ENCODE measurements around the gene ANAPC16.

The ANAPC16 gene

GRCh38 chr10:72258617-72259016, 42.8 kb downstream of the ANAPC16 start:
- no peaks in the 10 kb centered on the region for H3K27me3 ChIP-seq (ENCODE audit: insufficient read depth, poor library complexity, severe bottlenecking)
- no peak for DNase-seq (ENCODE audit: low read depth in 1 of 2, low spot score in 1 of 2)
- TF ChIP-seq CTCF (IDR thresholded peaks at IDR 0.05; ENCODE audit: insufficient read depth, low read length) = no peak
- no peak for TF ChIP-seq GABPA (IDR thresholded peaks at IDR 0.05; ENCODE audit: low read depth)
- TF ChIP-seq SPI1 (IDR thresholded peaks at IDR 0.05; ENCODE audit: borderline replicate concordance, low read depth) = no peak
- no peak for TF ChIP-seq POLR2AphosphoS5 (IDR thresholded peaks at IDR 0.05; ENCODE audit: low read depth)
- TF ChIP-seq, protein P1, sequence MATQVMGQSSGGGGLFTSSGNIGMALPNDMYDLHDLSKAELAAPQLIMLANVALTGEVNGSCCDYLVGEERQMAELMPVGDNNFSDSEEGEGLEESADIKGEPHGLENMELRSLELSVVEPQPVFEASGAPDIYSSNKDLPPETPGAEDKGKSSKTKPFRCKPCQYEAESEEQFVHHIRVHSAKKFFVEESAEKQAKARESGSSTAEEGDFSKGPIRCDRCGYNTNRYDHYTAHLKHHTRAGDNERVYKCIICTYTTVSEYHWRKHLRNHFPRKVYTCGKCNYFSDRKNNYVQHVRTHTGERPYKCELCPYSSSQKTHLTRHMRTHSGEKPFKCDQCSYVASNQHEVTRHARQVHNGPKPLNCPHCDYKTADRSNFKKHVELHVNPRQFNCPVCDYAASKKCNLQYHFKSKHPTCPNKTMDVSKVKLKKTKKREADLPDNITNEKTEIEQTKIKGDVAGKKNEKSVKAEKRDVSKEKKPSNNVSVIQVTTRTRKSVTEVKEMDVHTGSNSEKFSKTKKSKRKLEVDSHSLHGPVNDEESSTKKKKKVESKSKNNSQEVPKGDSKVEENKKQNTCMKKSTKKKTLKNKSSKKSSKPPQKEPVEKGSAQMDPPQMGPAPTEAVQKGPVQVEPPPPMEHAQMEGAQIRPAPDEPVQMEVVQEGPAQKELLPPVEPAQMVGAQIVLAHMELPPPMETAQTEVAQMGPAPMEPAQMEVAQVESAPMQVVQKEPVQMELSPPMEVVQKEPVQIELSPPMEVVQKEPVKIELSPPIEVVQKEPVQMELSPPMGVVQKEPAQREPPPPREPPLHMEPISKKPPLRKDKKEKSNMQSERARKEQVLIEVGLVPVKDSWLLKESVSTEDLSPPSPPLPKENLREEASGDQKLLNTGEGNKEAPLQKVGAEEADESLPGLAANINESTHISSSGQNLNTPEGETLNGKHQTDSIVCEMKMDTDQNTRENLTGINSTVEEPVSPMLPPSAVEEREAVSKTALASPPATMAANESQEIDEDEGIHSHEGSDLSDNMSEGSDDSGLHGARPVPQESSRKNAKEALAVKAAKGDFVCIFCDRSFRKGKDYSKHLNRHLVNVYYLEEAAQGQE (IDR thresholded peaks at IDR 0.05; ENCODE audit: insufficient replicate concordance, low read depth) = no peak
- no peak overlapping the region for H3K4me3 ChIP-seq (replicated peaks; ENCODE audit: insufficient read depth, low read length)
- H3K27ac ChIP-seq (replicated peaks) = no peak overlapping the region

DNA sequence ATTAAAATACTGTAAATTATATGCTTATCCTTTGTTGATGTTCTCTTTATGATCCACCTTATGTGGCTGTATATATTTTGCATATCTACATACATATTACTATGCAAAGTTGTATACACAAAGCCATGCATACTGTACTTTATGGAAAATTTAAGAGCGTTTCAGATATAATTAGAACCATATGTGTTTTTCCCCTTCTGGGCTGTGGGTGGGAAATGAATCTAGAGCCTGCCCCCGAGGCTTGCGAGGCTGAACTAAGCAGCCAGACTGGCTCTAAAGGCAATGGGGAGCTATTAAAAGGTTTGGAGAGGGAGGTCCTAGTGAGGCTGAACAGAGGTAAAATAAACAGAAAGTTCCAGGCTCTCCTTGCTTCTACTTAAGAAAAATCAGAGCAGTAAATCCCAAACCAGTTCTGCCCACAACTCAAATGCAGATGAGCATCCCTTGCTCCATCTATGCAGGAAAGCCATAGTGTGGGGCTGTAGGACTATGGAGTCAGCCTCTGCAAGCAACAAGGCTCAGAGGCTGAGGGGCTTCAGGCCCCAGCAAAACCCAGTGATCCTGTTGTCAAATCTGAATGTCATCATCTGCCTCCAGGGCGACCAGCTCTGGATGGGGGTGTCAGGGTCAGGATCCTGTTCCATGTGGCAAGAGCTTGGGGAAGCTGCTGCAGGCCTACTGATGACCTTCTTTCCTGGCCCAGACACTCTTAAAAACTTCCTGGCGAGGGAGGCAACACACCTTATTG, 43.9 kb downstream of the ANAPC16 start:
- H3K27me3 ChIP-seq (ENCODE audit: insufficient read depth, poor library complexity, severe bottlenecking) = no peaks in the 10 kb centered on the region
- H3K27ac ChIP-seq (replicated peaks) = no peak overlapping the region
- TF ChIP-seq SPI1 (IDR thresholded peaks at IDR 0.05; ENCODE audit: borderline replicate concordance, low read depth) (no peak), GABPA (IDR thresholded peaks at IDR 0.05; ENCODE audit: low read depth) (no peak), CTCF (IDR thresholded peaks at IDR 0.05; ENCODE audit: insufficient read depth, low read length) (no peak), POLR2AphosphoS5 (IDR thresholded peaks at IDR 0.05; ENCODE audit: low read depth) (no peak)
- TF ChIP-seq, protein P1 (IDR thresholded peaks at IDR 0.05; ENCODE audit: insufficient replicate concordance, low read depth) = no peak
- no peak overlapping the region for H3K4me3 ChIP-seq (replicated peaks; ENCODE audit: insufficient read depth, low read length)
- DNase-seq (ENCODE audit: low read depth in 1 of 2, low spot score in 1 of 2) = no peak

GRCh38 chr10:72260239-72260975, 44.6 kb downstream of the ANAPC16 start:
- Histone ChIP-seq H3K4me3 (replicated peaks; ENCODE audit: insufficient read depth, low read length) (peak overlapping the region; percentile 64), H3K27me3 (ENCODE audit: insufficient read depth, poor library complexity, severe bottlenecking) (no peaks in the 10 kb centered on the region), H3K27ac (replicated peaks) (peak overlapping the region; percentile 25)
- TF ChIP-seq POLR2AphosphoS5 (IDR thresholded peaks at IDR 0.05; ENCODE audit: low read depth) (no peak), SPI1 (IDR thresholded peaks at IDR 0.05; ENCODE audit: borderline replicate concordance, low read depth) (no peak), CTCF (IDR thresholded peaks at IDR 0.05; ENCODE audit: insufficient read depth, low read length) (no peak), GABPA (IDR thresholded peaks at IDR 0.05; ENCODE audit: low read depth) (no peak)
- TF ChIP-seq, protein P1 (IDR thresholded peaks at IDR 0.05; ENCODE audit: insufficient replicate concordance, low read depth) = no peak
- peak; percentile 51 to 68 for DNase-seq (ENCODE audit: low read depth in 1 of 2, low spot score in 1 of 2)

All from HL-60 (cell line).